Measurements from ENCODE around the gene FGF21.
"Not testable (repeated sequence)": the region's sequence is repeated elsewhere in the genome, so short reads cannot be mapped to it uniquely, and the experiment has no call there.

The FGF21 gene

GRCh38 chr19:48752496-48753365 is 2.6 kb upstream of the FGF21 start, which contains the start of gene FUT1:
TSS of gene FUT1 (minus strand) at chr19:48752641. CDS start at chr19:48751281, 1,360 bp downstream.
- DNase-seq = peak; percentile 94

GRCh38 chr19:48755787-48756186 is 463 bp downstream of the FGF21 start:
- no peak for DNase-seq

GRCh38 chr19:48756212-48756611 is 888 bp downstream of the FGF21 start:
- no peak for DNase-seq

- DNase-seq = no peak
Measured at GRCh38 chr19:48756686-48757085, 1.4 kb downstream of the FGF21 start.

- DNase-seq = no peak
Measured at GRCh38 chr19:48757089-48757675, 1.9 kb downstream of the FGF21 start.

- DNase-seq = no peak
Measured at GRCh38 chr19:48757741-48758144, 2.4 kb downstream of the FGF21 start.

- DNase-seq = no peak
Measured at GRCh38 chr19:48760504-48761205, 5.3 kb downstream of the FGF21 start.

GRCh38 chr19:48765816-48766215 is 10.5 kb downstream of the FGF21 start:
- DNase-seq = not testable (repeated sequence)

- not testable (repeated sequence) for DNase-seq
Measured at GRCh38 chr19:48768171-48768753, 12.9 kb downstream of the FGF21 start.

- DNase-seq = peak; percentile 43
Measured at GRCh38 chr19:48768994-48769713, 13.8 kb downstream of the FGF21 start.

GRCh38 chr19:48770266-48770665 is 14.9 kb downstream of the FGF21 start:
- no peak for DNase-seq

- DNase-seq = no peak
Measured at GRCh38 chr19:48770734-48771472, 15.6 kb downstream of the FGF21 start.

GRCh38 chr19:48772503-48772953 is 17.2 kb downstream of the FGF21 start:
- DNase-seq = no peak

- no peak for DNase-seq
Measured at GRCh38 chr19:48777139-48777538, 21.8 kb downstream of the FGF21 start.

GRCh38 chr19:48777720-48778119 is 22.4 kb downstream of the FGF21 start:
- DNase-seq = no peak

- DNase-seq = no peak
Measured at GRCh38 chr19:48779636-48780035, 24.3 kb downstream of the FGF21 start.

- peak; percentile 44 for DNase-seq
Measured at GRCh38 chr19:48780631-48781391, 25.5 kb downstream of the FGF21 start.

- DNase-seq = peak; percentile 26
Measured at GRCh38 chr19:48784527-48784926, 29.2 kb downstream of the FGF21 start.

GRCh38 chr19:48786422-48786821 is 31.1 kb downstream of the FGF21 start:
- not testable (repeated sequence) for DNase-seq

- not testable (repeated sequence) for DNase-seq
Measured at GRCh38 chr19:48787331-48787730, 32.0 kb downstream of the FGF21 start.

- DNase-seq = no peak
Measured at GRCh38 chr19:48793271-48793670, 37.9 kb downstream of the FGF21 start.
